ENCODE data around the gene KCNH1.

The KCNH1 gene

DNA sequence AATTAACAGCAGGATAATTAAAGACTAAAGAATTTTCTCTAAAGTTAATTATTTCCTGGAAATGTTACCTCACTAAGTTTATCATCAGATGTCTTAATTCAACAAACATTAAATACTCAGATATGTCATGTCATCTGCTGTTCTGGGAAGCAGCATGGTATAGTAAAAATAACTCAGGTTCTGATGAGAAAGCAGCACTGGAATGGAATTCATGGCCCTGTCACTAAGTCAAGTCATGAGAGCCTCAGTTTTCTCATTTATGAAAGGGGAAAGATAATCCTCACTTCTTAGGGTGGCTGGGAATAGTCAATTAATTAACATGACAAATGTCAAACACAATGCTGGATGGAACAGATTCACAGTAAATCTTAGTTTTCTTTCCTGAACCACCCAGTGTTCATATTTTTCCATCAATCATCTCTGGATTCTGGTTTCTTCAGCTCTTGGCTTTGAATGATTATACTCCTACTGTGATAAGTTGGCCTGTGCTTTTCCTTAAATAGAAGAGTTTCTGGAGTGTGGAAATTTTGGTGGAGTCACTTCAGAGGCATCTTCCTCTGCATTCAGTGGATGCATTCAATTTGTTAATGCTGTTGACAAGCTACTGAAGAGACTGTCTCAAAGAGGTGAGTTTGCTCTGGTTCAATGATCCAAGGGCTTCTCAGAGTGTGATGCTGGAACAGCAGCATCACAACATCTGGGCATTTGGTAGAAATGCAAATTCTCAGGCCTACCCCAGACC lies 319.4 kb downstream of the KCNH1 start:
- no peak for DNase-seq (ENCODE audit: low read depth)

DNA sequence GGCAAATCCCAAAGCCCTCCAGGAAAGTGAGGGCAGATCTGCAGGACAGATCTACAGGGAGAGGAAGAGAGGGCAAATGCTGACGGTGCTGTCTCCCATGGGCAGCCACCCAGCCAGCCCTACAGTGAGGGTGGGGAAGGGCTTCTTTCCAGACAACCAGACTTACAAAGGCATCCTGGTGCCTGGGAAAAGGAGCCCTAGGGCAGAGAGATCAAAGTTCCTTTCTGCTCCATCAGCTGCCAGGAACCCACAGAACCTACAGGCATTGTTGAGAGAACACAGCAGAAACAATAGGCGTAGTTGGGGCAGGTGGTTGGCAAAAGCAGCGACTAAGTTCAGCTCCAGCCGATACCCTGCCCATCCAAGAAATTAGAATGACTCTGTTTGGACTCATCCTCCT lies 332.4 kb downstream of the KCNH1 start:
- DNase-seq (ENCODE audit: low read depth): no peak

GRCh38 chr1:210800756-210801155 lies 333.2 kb downstream of the KCNH1 start:
- no peak for DNase-seq (ENCODE audit: low read depth)

DNA sequence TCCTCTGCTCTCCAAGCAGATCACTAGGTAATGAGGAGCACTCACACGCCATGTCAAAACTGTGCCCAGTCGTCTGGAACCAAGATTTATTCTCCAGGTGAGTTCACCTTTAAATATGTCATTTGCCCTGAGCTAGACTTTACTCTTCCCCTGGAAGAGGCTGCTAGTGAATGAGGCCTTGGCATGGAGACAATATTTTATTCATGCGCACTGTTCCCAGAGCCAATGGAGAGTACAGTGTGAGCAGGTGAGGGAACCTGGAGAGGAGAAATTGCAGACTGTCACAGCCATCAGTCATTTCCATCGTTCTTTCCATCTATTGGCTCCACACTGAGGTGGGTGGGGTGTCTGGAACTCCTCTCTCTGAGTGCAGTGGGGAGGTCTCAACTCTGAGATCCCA lies 333.6 kb downstream of the KCNH1 start:
- no peak for DNase-seq (ENCODE audit: low read depth)

DNA sequence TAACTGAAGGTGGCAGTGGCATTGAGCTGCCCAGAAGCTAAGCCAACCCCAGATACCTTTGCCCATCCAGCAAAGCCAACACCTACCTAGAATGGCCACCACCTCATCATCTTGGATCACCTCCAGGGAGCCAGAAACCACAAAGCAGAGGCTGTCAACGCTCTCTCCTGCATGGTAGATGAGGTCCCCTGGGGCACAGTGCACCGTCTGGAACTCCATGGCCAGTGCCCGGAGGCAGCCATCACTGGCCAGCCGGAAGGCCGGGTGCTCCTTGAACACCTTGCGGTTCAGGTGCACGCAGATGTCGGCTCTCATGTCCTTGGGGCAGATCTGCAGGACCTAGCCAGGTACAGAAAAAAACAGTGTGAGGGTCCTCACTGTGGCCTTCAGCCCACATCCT lies 336.5 kb downstream of the KCNH1 start:
- no peak for DNase-seq (ENCODE audit: low read depth)

DNA sequence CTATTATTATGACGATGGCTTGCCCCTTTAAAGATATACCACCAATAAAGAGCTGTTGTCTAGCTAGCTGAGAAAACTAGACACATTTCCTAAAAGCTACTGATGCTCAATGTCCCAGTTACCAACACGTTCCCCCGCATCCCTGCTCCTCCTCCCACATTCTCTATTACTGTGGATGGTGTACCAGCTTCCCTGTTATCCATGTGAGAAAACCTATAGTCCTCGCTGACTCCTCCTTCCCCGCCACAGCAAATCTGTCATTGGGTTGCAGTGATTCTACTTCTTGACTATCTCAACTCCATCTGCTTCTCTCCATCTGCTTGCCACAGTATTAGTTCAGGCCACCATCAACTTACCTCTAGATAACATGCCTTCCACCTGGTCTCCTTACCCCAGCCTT lies 337.5 kb downstream of the KCNH1 start:
- DNase-seq (ENCODE audit: low read depth): no peak

DNA sequence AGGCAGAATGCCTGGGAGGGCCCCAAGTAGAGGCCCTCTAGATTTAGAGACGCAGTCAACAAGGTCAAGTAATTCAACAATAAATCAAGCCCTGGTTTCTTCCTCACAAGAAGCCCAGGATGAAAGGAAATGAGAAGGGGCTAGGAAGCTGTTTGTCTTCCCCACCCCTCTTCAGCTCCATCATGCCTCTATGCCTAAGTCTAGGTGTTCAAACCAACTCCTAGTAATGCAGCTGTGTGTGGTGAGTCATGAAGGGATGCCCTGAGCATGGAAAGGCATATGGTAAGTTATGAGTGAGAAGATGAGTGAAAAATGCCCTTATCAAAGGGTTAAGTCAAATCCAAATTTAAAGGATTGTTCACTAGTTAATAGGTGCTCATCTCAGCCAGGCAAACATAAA lies 339.5 kb downstream of the KCNH1 start:
- DNase-seq (ENCODE audit: low read depth): no peak

DNA sequence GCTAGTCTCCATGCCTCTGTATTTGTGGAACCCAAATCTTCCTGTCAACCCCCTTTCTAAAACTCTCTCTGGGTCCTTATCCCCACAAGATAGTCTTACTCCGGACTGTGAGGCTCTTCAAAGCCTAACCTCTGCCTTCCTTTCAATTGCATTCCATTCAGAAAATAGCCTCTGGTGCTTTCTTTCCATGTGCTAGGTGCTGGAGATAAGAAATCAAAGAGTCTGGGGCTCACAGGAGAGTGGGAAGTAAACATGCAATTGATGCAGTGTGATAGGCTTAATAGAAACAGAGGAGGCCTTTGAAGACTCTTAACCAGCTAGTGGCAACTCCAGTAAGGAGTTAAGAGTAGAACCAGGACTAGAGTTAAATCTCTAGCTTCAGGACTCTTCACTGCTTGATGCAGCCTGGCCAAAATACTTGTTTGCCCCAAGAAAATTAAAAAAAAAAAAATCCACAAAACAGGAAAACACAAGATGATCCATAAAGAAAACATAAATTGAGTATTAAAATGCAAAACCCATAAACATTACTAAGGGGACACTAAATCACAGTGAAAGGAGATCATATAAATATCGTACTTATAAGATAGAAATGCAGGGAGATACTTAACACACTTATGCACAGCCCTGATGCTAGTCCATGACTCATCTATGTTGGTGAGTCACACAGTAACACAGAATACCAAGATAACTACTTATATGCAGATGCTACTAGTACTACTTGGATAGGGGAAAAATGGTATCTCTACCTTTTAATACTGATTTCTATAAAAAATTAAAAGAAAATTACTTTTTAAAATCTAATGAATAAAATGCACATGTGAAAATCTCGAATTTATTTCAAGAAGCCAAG lies 341.5 kb downstream of the KCNH1 start:
- no peak for DNase-seq (ENCODE audit: low read depth)

DNA sequence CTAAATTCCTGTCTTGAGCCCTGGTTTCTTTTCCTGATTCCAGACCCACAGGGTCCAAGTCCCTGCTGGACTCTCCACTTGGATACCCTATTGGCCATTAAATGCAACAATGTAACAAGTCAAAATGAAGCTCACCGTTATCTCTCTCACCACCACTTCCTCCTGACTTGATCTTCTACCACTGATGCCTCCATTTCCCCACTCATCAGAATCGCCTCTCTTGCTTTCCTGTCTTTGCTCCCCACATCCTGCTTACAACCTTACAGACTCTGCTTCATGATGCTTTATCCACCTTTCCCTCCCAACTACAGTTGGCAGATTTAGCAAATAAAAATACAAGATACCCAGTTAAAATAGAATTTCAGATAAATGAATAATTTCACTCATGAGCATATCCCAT lies 343.8 kb downstream of the KCNH1 start:
- DNase-seq (ENCODE audit: low read depth): no peak

DNA sequence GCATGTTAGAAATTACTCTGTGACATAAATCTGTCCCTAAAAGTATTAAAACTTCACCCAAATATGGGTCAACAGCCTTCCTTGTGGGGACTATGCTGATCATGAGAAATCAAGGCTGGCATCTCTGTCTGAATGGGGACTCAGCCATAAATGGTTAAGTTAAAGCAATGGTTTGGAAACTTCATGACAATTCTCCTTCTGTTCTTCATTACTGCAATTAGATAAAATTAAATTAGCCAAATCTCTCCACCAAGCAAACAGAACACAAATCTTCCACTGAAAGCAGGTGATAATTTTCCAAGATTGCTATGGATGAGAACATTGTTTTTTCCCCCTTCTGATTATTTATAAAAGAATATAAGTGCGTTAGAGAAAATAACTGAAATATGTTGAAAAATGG lies 346.1 kb downstream of the KCNH1 start:
- DNase-seq (ENCODE audit: low read depth): no peak

DNA sequence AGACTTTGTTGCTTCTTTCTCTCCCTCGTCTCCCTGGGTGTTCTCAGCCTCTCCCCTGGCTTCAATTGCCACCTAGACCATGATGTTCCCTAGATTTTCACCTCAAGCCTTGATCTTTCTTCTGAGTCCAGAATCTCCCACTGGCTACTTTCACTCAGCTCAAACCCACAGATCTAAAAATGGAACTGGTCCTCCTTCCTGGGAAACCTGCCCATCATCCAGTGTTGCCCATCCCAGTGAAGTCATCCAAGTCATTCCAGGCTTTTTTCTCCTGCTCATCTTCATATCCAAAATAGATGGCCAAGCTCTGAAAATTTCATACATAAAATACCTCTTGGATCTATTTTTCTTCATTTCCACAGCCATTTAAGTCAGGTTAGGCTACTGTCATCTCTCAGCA lies 347.4 kb downstream of the KCNH1 start:
- no peak for DNase-seq (ENCODE audit: low read depth)

DNA sequence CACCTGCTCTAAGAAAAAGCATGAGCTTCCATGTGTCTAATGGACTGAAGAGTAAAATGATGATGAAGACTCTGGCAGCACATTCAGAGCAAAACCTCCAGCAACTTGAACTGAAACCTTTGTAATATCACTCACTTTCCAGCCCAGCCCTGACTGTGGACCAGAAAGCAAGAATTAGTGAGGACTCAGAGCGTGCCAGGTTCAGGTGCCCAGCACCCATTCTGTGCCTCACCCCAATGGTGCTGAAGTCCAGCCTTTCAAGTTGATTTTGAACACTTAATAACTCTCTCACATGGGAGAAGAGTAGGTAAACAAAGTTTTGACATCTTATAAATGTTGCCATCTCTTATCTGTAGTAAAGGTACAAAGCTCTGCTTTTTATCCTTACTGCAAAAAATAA lies 350.0 kb downstream of the KCNH1 start:
- no peak for DNase-seq (ENCODE audit: low read depth)

DNA sequence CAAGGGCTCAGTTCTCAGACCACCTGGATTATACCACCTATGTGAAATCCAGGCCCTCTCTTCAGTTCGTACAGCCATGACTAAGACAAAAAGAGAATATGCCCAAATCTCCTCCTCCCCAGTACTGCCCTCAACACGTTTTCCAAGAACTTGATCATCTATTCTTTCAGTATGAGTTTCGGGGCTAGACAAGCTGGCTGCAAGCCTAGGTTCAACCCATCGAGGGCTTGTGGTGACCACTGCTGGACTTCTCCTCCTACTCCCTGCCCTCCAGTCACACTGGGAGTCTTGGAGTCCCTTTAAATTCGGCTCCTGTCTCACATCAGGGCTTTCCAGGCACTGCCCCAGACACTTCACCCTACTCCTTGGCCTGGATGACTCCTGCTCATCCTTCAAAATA lies 352.3 kb downstream of the KCNH1 start:
- DNase-seq (ENCODE audit: low read depth): no peak

- no peak for DNase-seq (ENCODE audit: low read depth)
These were observed 354.7 kb downstream of the KCNH1 start for GRCh38 chr1:210779269-210779668.

- DNase-seq (ENCODE audit: low read depth): no peak
These were observed 356.0 kb downstream of the KCNH1 start for GRCh38 chr1:210777914-210778313.

DNA sequence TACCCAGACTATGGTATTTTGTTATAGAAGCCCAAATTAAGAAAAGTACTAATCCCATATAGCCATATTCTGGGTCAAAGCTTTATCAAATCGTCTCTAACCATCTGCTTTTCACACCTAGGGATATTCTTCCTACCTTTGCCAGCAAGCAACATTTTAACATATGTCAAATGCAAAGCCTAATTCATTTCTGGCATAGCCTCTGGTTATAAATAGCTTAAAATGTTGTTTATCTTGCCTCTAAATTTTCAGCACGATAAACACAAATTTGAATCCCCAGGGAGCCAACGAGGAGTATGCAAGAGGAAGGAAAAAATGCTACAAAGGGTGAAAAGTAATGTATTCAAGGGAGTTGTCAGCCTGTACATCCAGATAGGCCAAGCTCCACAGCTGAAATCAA lies 357.2 kb downstream of the KCNH1 start:
- DNase-seq (ENCODE audit: low read depth): no peak

DNA sequence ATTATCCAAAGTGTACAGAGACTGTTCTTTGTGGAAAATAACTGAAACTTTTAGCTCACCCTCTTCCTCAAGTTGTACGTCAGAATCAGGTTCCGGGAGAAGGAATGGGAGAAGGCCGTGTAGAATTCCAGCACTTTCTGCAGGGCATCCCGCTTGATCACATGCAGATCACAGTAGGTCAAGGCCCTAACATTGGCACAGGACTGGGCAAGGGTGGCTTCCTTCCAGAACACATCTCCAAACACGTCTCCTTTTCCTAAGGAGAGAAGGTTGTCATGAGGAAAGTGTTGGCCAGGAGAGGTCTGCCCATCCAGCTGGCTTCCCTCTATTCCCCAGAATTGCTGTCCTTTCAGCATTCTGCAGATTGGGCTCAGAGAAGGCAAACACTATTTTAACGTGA lies 358.7 kb downstream of the KCNH1 start:
- DNase-seq (ENCODE audit: low read depth): no peak

GRCh38 chr1:210773450-210773849 lies 360.5 kb downstream of the KCNH1 start:
- no peak for DNase-seq (ENCODE audit: low read depth)

GRCh38 chr1:210771131-210771530 lies 362.8 kb downstream of the KCNH1 start:
- no peak for DNase-seq (ENCODE audit: low read depth)

DNA sequence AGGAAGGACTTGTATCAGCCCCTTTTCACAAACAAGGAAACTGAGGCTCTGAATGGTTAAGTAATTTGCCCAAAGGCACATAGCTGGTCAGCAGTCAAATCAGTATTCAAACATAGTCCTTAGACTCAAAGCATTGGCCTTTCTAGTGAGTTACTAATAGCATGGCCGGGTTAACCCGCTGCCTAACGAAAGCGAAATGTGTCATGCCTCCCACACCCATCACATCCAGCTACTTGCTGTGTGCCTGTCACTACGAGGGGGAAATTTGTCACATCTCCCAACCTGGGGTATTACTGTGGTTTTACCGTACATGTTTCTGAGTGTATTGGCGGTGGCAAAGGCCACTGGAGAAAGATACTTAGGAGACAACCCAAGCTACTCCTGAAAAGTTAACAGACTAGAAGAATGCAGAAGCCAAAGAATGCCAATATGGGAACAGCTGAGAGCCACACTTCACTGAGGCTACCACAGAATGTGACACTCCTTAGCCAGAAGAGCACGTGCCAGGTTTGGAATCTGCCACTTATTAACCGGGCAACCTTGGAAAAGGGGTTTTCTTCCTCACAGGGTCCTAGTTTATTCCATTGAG lies 363.5 kb downstream of the KCNH1 start:
- DNase-seq (ENCODE audit: low read depth): no peak

DNA sequence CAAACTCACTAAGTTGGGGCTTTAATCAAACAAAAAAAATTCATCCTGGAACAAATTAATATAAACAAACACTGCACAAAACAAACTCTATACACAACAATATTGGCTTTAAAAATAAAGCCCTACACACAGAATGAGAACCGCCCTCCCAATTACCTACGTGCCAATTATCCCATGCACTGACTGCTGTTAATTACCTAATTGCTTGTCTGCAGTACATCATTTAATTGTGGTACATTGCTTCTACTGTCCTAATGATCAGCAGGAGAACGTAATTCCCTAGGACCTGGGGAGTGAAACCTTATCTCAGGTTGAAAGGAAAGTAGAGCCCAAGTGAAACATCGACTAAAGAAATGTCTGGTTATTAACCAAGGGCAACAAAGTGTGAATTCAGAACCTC lies 364.5 kb downstream of the KCNH1 start:
- DNase-seq (ENCODE audit: low read depth): no peak

DNA sequence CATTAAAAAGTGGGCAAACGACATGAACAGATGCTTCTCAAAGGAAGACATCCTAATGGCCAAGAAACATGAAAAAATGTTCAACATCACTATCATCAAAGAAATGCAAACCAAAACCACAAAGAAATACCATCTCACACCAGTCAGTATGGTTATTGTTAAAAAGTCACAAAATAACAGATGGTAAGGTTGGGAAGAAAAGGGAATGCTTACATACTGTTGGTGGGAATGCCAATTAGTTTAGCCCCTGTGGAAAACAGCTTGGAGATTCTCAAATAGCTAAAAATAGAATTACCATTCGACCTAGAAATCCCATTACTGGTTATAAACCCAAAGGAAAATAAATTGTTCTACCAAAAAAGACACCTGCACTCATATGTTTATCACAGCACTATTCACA lies 369.4 kb downstream of the KCNH1 start:
- no peak for DNase-seq (ENCODE audit: low read depth)

DNA sequence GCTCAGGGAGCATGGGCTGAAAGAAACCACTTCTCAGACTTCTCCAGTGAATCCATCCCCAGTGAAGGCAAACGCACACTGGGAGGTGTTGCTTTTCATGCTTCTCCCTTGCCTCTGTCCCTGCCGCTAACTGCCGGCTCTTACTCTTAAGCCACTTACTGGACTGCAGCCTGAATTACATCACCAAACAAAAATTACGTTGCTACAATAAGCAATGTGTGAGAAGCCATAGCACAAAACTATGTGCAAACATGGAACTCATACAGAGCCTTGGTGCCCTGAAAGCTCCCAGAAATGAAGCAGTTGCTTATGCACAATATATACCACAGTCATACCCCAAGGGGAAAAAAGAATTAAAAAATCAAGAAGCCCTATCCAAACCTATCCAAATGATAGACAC lies 375.2 kb downstream of the KCNH1 start:
- no peak for DNase-seq (ENCODE audit: low read depth)
